HG03159 (cell line): ENCODE data around the gene AHNAK2.
"Not testable (repeated sequence)": the region's sequence is repeated elsewhere in the genome, so short reads cannot be mapped to it uniquely, and the experiment has no call there.

Source experiments
- ATAC-seq: cut with Tn5 transposase; IDR thresholded peaks from one replicate; pipeline ENCODE4 v1.9.1; 2021; ENCODE audit warnings: mild to moderate bottlenecking, moderate library complexity; ENCODE audit not compliant: unreplicated experiment

AHNAK2 gene

GRCh38 chr14:104900639-104901512 is 77.3 kb downstream of the AHNAK2 start:
- ATAC-seq = no peak

GRCh38 chr14:104899781-104900180 is 78.4 kb downstream of the AHNAK2 start:
- ATAC-seq = no peak

DNA sequence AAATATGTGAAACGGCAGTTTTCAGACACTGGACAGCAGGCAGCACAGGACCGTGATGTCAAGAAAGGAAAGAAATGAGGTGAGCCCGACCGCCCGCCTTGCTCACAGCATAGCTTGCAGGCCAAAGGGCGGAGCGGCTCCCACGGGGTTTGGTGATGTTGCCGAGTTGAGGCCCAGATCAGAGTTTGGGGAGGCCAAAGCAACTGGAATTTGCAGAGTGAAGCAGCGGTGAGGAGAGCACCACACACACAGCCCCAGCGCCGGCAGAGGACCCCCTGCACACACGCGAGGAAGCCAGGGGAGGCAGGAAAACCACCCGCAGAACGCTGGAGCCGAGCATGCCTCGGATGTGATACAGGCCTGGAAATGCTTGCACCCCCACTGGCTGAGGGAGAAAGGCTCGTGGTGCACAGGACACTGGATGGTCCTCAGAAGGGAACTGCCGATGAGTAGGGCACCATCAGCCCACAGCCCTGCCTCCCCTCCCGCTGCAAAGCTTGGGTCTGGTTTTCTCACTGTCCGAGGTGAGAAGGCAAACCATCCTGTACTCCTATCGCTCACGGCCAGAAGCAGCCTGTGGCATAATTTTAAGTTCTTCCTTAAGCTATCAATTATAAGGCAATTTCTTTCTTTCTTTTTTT is 79.2 kb downstream of the AHNAK2 start:
- ATAC-seq = no peak

- no peak for ATAC-seq
Measured at GRCh38 chr14:104898195-104898558, 80.0 kb downstream of the AHNAK2 start.

GRCh38 chr14:104897330-104898194 is 80.6 kb downstream of the AHNAK2 start:
- no peak for ATAC-seq

GRCh38 chr14:104895786-104896661 is 82.2 kb downstream of the AHNAK2 start:
- ATAC-seq = no peak

DNA sequence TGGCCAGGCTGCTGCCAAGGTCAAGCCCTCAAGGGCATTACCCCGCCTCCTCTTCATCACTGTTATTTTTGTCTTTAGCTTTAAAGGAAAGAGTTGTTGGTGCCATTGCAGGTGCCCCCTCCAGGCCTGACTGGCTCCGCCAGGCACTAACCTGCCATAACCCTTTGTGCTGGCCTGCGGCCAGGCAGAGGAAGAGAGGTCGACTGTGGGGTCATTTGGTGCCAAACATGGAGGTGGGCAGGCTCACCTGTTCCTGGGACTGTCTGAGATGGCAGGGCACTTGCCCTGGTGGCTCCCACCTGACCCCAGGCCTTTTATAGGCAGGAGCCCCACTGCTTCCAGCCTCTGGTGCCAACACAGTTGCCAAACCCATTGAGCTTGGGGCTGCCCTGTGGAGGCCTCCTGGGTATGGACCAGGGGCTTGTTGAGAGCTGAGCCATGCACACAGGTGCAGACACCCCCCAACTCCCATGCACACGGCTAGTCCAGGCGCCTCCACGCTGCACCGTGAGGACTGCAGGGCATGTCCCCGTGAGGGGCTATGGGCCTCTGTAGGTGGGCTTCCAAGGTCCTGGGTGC is 82.9 kb downstream of the AHNAK2 start:
- no peak for ATAC-seq

GRCh38 chr14:104894331-104895206 is 83.6 kb downstream of the AHNAK2 start:
- no peak for ATAC-seq

- ATAC-seq = no peak
Measured at GRCh38 chr14:104893435-104894207, 84.6 kb downstream of the AHNAK2 start.

- ATAC-seq = no peak
Measured at GRCh38 chr14:104892531-104893434, 85.4 kb downstream of the AHNAK2 start.

GRCh38 chr14:104891664-104892530 is 86.3 kb downstream of the AHNAK2 start:
- no peak for ATAC-seq

DNA sequence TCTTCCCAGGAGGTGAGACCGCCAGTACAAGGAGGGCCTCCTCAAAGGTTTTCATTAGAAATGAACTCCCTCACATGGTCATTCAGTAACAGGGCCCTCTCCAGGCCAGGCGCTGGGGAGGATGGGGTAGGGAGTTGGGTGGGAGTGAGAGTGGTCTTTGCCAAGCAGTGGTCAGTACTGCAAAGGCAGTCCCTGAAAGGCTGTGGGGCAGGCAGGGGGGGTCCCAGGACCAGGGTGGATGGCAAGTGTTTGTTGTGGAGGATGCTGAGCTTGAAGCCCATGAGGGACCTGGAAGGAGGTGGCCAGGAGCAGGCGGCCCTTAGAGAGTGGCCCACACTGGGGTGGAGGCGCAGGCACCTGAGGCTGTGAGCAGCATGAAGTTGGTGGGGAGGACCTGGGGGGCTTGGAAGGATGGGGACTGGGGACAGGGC is 87.0 kb downstream of the AHNAK2 start:
- no peak for ATAC-seq

- not testable (repeated sequence) for ATAC-seq
Measured at GRCh38 chr14:104890292-104890691, 87.9 kb downstream of the AHNAK2 start.

GRCh38 chr14:104889375-104889757 is 88.8 kb downstream of the AHNAK2 start:
- no peak for ATAC-seq

DNA sequence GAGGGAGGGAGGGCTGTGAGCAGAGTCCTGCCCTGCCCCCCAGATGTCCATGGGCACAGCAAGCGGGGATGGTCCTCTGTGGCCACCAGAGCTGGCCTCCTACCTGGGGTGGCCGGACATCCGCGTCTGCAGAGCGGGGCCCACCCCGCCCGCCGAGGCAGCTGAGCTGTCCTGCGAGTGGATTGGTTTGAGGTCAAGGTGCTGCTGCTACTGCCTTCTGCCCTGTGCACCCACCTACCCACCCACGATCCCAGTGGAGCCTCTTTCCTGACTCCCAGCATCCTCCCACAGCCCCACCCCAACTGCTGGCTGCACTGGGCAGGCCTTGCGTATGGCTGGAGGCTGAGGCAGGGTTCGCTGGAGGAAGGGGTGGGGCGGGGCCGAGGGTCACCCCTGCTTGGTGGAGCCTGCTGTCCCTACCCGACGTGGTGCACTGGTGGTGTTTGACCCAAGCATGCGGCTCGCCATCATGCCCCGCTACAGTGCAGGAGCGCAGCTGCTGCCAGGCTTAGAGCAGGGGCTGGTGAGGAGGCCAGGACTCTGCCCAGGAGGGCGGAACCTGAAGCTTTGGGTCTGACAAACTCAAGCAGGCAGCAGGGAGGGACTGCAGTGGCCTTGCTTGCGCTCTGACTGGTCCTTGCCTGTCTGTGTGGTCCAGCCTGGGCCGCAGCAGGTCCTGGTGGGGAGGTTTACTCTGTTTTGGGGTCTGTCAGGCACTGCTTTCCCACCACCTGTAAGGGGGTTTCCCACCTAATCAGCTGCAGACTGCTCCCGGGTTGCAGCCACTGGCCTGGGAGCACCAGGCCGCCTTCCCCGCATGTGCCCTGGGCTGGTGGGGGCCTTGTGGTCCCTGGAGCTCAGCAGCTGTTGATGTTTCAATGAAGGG is 89.4 kb downstream of the AHNAK2 start:
- no peak for ATAC-seq
